K562 (cell line): ENCODE results near the gene ROPN1L. TPM values are rescaled to one million over a fixed set of nuclear protein-coding genes. Genes with fewer than 3 reads are reported as not detected.
A peak's percentile ranks its signal among the peaks of the same experiment; 100 is the strongest.

ENCODE experiments used
- ATAC-seq: fragments of 200-7000 bp; cut with Tn5 transposase; 3 replicates; pipeline ENCODE4 v1.9.1; 2020; ENCODE audit warnings: moderate library complexity
- Bru-seq: library from RNA; stranded (reverse); fragments of 400-500 nt; gene quantifications from one replicate; lab custom pipeline; 2021; lab: Mats Ljungman, UMichigan
- BruChase-seq, 2 experiments: library from RNA; stranded (reverse); fragments of 400-500 nt; gene quantifications; one replicate each; lab custom pipeline; 2021; lab: Mats Ljungman, UMichigan
- BruUV-seq: library from RNA; stranded (reverse); fragments of 400-500 nt; replicated peaks from 2 replicates; lab custom pipeline; 2021; lab: Mats Ljungman, UMichigan
- CTCF ChIA-PET: fragments of 300-600 bp; formaldehyde crosslinking; extraction: SDS; loops from one replicate; lab custom pipeline; 2021; ENCODE audit warnings: low intra/inter-chr PET ratio; lab: Yijun Ruan, JAX
- POLR2A ChIA-PET: fragments of 300-600, 350-650 bp; sonication (Branson Sonifier 250); formaldehyde crosslinking; extraction: SDS; loops from one replicate; lab custom pipeline; 2021; ENCODE audit warnings: antibody characterized with exemption, inconsistent platforms; lab: Yijun Ruan, JAX
- DNase-seq, 4 experiments: peaks; one replicate each; pipeline versions ENCODE4 v3.0.0 to v3.0.0-alpha.2; 2011 to 2018; ENCODE audit warnings: low spot score in 3 of 4, mixed read lengths in 3 of 4; ENCODE audit errors: extremely low read depth in 1 of 4
- FAIRE-seq: peaks from 2 replicates; lab custom pipeline; 2011; peaks lifted over from hg19 to GRCh38; lab: Jason Lieb, UNC
- H2AFZ ChIP-seq: 2 replicates; pipeline ENCODE4 v1.6.0; 2011; ENCODE audit warnings: low read depth, low read length, control low read depth, inconsistent platforms
- H3K27ac ChIP-seq: fragments of 200-600 bp; 3 replicates; pipeline ENCODE4 v1.8.0; 2011; ENCODE audit warnings: low read depth, mild to moderate bottlenecking, control low read depth, inconsistent platforms, low read length, moderate library complexity, mixed read lengths; ENCODE audit errors: extremely low read depth
- H3K27me3 ChIP-seq, 2 experiments: fragments of 300-600 bp in 1 of 2; 2 replicates in 1 of 2; 3 replicates in 1 of 2; pipeline versions ENCODE4 v1.6.0 to v1.8.0; 2011; ENCODE audit warnings: inconsistent platforms in 2 of 2, low read length in 2 of 2, mild to moderate bottlenecking in 1 of 2, mixed read lengths in 1 of 2, moderate library complexity in 1 of 2; ENCODE audit not compliant: control insufficient read depth in 2 of 2, insufficient read depth in 2 of 2
- H3K36me3 ChIP-seq: fragments of 300-600 bp; 3 replicates; pipeline ENCODE4 v1.8.0; 2011; ENCODE audit warnings: mild to moderate bottlenecking, low read length, inconsistent platforms; ENCODE audit not compliant: control insufficient read depth, insufficient read depth
- H3K4me1 ChIP-seq, 2 experiments: fragments of 200-600 bp in 1 of 2; replicated peaks in 1 of 2; 2 replicates in 1 of 2; 3 replicates in 1 of 2; pipeline versions ENCODE4 v1.5.1 to v1.8.0; 2011; ENCODE audit warnings: inconsistent platforms in 2 of 2, low read length in 2 of 2, mild to moderate bottlenecking in 1 of 2, mixed read lengths in 1 of 2, moderate library complexity in 1 of 2; ENCODE audit not compliant: control insufficient read depth in 2 of 2, insufficient read depth in 2 of 2
- H3K4me2 ChIP-seq: 2 replicates; pipeline ENCODE4 v1.6.1; 2011; ENCODE audit warnings: low read length, control low read depth, inconsistent platforms, mixed read lengths; ENCODE audit not compliant: insufficient read depth
- H3K4me3 ChIP-seq: fragments of 200-600 bp; sonication (generic), shearing (Covaris generic); 2 replicates; pipeline ENCODE4 v1.5.1; 2016; ENCODE audit warnings: control low read depth, inconsistent platforms
- H3K79me2 ChIP-seq: fragments of 200-600 bp; 3 replicates; pipeline ENCODE4 v1.8.0; 2011; ENCODE audit warnings: low read length, inconsistent platforms; ENCODE audit not compliant: control insufficient read depth, insufficient read depth
- H3K9ac ChIP-seq, 2 experiments: 2 replicates each; pipeline versions ENCODE4 v1.6.0 to v1.6.1; 2011; ENCODE audit warnings: low read depth in 2 of 2, low read length in 2 of 2, control low read depth in 1 of 2, inconsistent platforms in 1 of 2, mild to moderate bottlenecking in 1 of 2, mixed read lengths in 1 of 2; ENCODE audit not compliant: insufficient read depth in 1 of 2
- H3K9me1 ChIP-seq: one replicate; pipeline ENCODE4 v1.6.0; 2011; ENCODE audit warnings: inconsistent platforms, mild to moderate bottlenecking, low read length, moderate library complexity; ENCODE audit not compliant: control insufficient read depth, insufficient read depth
- H3K9me3 ChIP-seq: replicated peaks from 2 replicates; pipeline ENCODE4 v1.5.1; 2011; ENCODE audit warnings: low read depth, low read length, inconsistent platforms; ENCODE audit not compliant: control insufficient read depth, insufficient read depth
- H4K20me1 ChIP-seq: replicated peaks from 2 replicates; pipeline ENCODE4 v1.6.1; 2011; ENCODE audit warnings: low read length, inconsistent platforms, mixed read lengths; ENCODE audit not compliant: control insufficient read depth, insufficient read depth
- HDAC2 ChIP-seq: fragments of 450-650 bp; IDR thresholded peaks from 2 replicates; pipeline ENCODE4 v1.6.1; 2016; ENCODE audit warnings: mild to moderate bottlenecking
- MEF2D ChIP-seq: conservative IDR thresholded peaks from 2 replicates; pipeline ENCODE4 v1.6.1; 2016; ENCODE audit warnings: low read depth, missing genetic modification characterization, missing compliant biosample characterization
- NFATC3 ChIP-seq: fragments of 450-650 bp; IDR thresholded peaks from 2 replicates; pipeline ENCODE4 v1.6.1; 2017; ENCODE audit warnings: mild to moderate bottlenecking
- NFIC ChIP-seq: fragments of 450-650 bp; IDR thresholded peaks from 2 replicates; pipeline ENCODE4 v1.6.1; 2017; ENCODE audit warnings: mild to moderate bottlenecking, inconsistent platforms
- RREB1 ChIP-seq: fragments of 250-450 bp; sonication (Bioruptor Pico); IDR thresholded peaks from 2 replicates; pipeline ENCODE4 v1.4.0; 2020
- XRCC3 ChIP-seq: fragments of 450-650 bp; IDR thresholded peaks from 2 replicates; pipeline ENCODE4 v1.6.1; 2017; ENCODE audit warnings: mild to moderate bottlenecking, moderate library complexity
- ZNF324 ChIP-seq: fragments of 250-450 bp; sonication (Bioruptor Pico); IDR thresholded peaks from 2 replicates; pipeline ENCODE4 v1.4.0; 2020; ENCODE audit warnings: mild to moderate bottlenecking
- ZNF449 ChIP-seq: fragments of 250-450 bp; sonication (Bioruptor Pico); IDR thresholded peaks from 2 replicates; pipeline ENCODE4 v1.8.0; 2022; ENCODE audit warnings: moderate library complexity, mild to moderate bottlenecking, inconsistent platforms
- ZNF785 ChIP-seq: fragments of 250-450 bp; sonication (Bioruptor Pico); IDR thresholded peaks from 2 replicates; pipeline ENCODE4 v1.4.0; 2020; ENCODE audit warnings: mild to moderate bottlenecking
- WGBS: fragments of 100-300 bp; shearing (Covaris generic); methylation state at CpG from one replicate; pipeline ENCODE4 v1.1.6; 2016; ENCODE audit warnings: low coverage, mixed read lengths; ENCODE audit not compliant: insufficient coverage; ENCODE audit errors: missing lambda C conversion rate; 5-methylcytosine and 5-hydroxymethylcytosine counted together
- in situ Hi-C: fragments of 300-500 bp; cut with MboI; formaldehyde crosslinking; loops from 4 replicates; pipeline ENCODE4 v1.15.0; 2018; ENCODE audit warnings: inconsistent platforms, mixed read lengths
- intact Hi-C: fragments of 100-400 bp; cut with micrococcal nuclease; formaldehyde crosslinking; loops from 2 replicates; pipeline ENCODE4 v1.14.2; 2022
- long read RNA-seq, 3 experiments: library from polyadenylated mRNA in 2 of 3; library from RNA in 1 of 3; unstranded in 2 of 3; stranded (forward) in 1 of 3; transcript quantifications; one replicate each; pipeline ENCODE4 v2.0.0, GENCODE V29; 2019 to 2022
- polyA minus RNA-seq, 3 experiments: library from RNA; depleted of rRNA, polyadenylated mRNA; stranded (reverse); fragments of >200 nt; gene quantifications; 2 replicates each; pipeline ENCODE4 v1.2.3, GENCODE V29; 2011
- polyA plus RNA-seq, 8 experiments: library from polyadenylated mRNA; depleted of rRNA in 4 of 8; stranded (reverse) in 5 of 8; unstranded in 3 of 8; fragments of >200 nt; fragmentation: Nextera tagmentation in 2 of 8; fragmentation: Illumina TruSeq in 1 of 8; extraction: Ambion mirVana in 2 of 8; extraction: Trizol in 1 of 8; gene quantifications; 2 replicates each; pipeline versions ENCODE4 v1.2.1 to v1.2.3, GENCODE V29; 2011 to 2014; ENCODE audit warnings: inconsistent platforms in 1 of 8, missing spikeins in 1 of 8
- total RNA-seq, 7 experiments: library from RNA; depleted of rRNA in 6 of 7; stranded (reverse); fragments of >200 nt in 6 of 7; fragmentation: Illumina TruSeq in 2 of 7; extraction: Trizol in 2 of 7; gene quantifications; 2 replicates each; pipeline versions ENCODE4 v1.2.1 to v1.2.3, GENCODE V29; 2011 to 2021; ENCODE audit warnings: low replicate concordance in 1 of 7

Gene ROPN1L
- 0.92 and 1.7 TPM in 2 replicates for total RNA-seq (2011; cell fraction: chromatin; rRNA removed; ENCODE audit: low replicate concordance)
- 1.4 and 2.0 TPM in 2 replicates for total RNA-seq (2011; cell fraction: nucleolus; rRNA removed)
- 1.3 and 1.9 TPM in 2 replicates for total RNA-seq (2011; cell fraction: nucleoplasm; rRNA removed)
- total RNA-seq (2014; rRNA removed): 0.73 TPM in 1 of 2 replicates, not detected in the other
- total RNA-seq (2014; rRNA removed; fragmentation: Illumina TruSeq; extraction: Trizol): 0.19 TPM in 1 of 2 replicates, not detected in the other
- total RNA-seq (2015; rRNA removed; fragmentation: Illumina TruSeq; extraction: Trizol): 0.23 TPM in 1 of 2 replicates, not detected in the other
- 0.31 and 0.36 TPM in 2 replicates for total RNA-seq (2021)
- 0.32 and 0.85 TPM in 2 replicates for polyA plus RNA-seq (2011; rRNA removed)
- 0.41 and 1.2 TPM in 2 replicates for polyA plus RNA-seq (2011; cell fraction: cytosol; rRNA removed)
- polyA plus RNA-seq (2011; cell fraction: nucleus; rRNA removed): 0.55 and 1.6 TPM in 2 replicates
- 0.40 and 2.4 TPM in 2 replicates for polyA plus RNA-seq (2012)
- 0.21 and 0.30 TPM in 2 replicates for polyA plus RNA-seq (2014; fragmentation: Illumina TruSeq; extraction: Trizol)
- under 1 TPM; 0.04 to 0.13 TPM for polyA plus RNA-seq (2014; fragmentation: Nextera tagmentation; extraction: Ambion mirVana)
- 0.28 and 0.84 TPM in 2 replicates for polyA plus RNA-seq (2014; rRNA removed)
- polyA minus RNA-seq (2011; rRNA and poly(A)+ RNA removed): 0.35 TPM in 1 of 2 replicates, not detected in the other
- 0.86 TPM in 1 of 2 replicates, not detected in the other for polyA minus RNA-seq (2011; cell fraction: cytosol; rRNA and poly(A)+ RNA removed)
- polyA minus RNA-seq (2011; cell fraction: nucleus; rRNA and poly(A)+ RNA removed): 0.89 and 1.5 TPM in 2 replicates
- percentile 43 among the genes with signal in this experiment for Bru-seq, nascent RNA
- BruChase-seq, experiment 1, labeled RNA remaining after a 2-hour chase: percentile 39 among the genes with signal in this experiment
- percentile 36 among the genes with signal in this experiment for BruChase-seq, experiment 2, labeled RNA remaining after a 6-hour chase
- long read RNA-seq, experiment 1: 0 reads
- long read RNA-seq, experiment 2: 0 reads
- long read RNA-seq, experiment 3: 0 reads

DNA sequence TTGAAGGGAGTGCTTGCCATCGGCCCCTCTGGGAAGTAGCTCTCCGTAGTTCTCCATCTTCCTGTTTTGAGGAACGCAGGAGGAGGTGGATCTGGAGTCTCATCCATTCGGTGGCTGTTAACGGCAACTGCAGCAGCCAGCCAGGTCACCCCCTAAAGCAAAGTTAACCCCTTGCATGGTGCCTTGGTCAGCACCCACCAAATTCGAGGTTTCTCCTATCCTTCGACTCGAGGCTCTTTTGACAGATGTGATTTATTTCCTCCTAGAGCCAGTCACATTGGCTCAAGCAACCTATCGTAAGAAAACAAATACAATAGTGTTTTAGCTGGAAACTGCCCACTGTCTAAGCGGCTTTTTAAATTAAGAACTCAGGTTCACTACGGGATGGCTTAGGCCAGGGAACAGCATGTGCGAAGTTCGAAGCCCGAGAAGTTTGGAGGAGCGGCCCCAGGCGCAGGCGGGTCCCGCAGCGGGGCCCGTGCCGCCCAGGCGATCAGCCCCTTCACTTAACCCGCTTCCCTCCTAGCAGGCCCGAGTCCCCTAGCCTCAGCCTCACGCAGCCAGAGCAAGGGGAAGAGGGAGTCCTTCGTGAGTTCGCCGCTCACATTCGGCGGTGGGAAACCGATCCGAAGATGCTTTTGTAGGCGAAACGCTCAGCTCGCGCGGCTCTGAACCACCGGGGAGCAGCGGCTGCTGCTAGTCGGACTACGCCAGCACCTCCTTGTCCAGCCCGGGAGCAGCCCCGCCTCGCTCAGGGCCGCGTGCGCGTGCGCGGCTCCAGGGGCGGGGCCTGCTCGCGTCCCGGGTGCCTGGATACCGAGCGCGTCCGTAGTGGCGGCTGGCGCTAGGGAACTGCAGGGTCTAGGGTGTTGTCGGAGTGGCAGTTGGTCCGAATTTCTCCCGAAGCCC lies at the start of gene ROPN1L:
Gene ROPN1L, plus strand, starts transcription at position 797 of the 909 bp plus-strand sequence. CDS start 289 bp downstream, outside the sequence.
- Histone ChIP-seq H3K79me2 (no peaks in the 10 kb centered on the region), H3K9me3 (no peaks in the 10 kb centered on the region), H3K4me2 (peak within 1 kb of the TSS; percentile 87), H3K27me3 (no peaks in the 10 kb centered on the region), H4K20me1 (no peaks in the 10 kb centered on the region), H3K9me1 (no peaks in the 10 kb centered on the region), H3K36me3 (peaks cover 17% of the 10 kb centered on the region; the same call in 2 of the 3 replicates), H3K4me3 (peak within 1 kb of the TSS; percentile 50), H2AFZ (peak within 1 kb of the TSS; percentile 96), H3K4me1 (peaks cover 26 to 40% of the 10 kb centered on the region in 2 experiments; a peak in 4 of 5 replicates), H3K9ac (peak within 1 kb of the TSS; percentile 63 to 95), H3K27ac (peak within 1 kb of the TSS; percentile 56)
- TSS peak; percentile 76 for BruUV-seq
- WGBS: 1% methylated on average over 60 of the region's 63 CpGs
- DNase-seq (peak; percentile 93 to 99 (median 98)), ATAC-seq (peak; percentile 94), FAIRE-seq (peak; percentile 77)
- in situ Hi-C loops (no loop called here), intact Hi-C loops (no loop called here)
- ChIA-PET CTCF (no interaction called here), POLR2A (interaction anchor here (0.5 to 1.4 kb wide), 7 partner anchors 26 to 501 kb away, joined by 3 to 4 read pairs (median 3); partner anchors contain the start of gene MARCHF6)
- TF ChIP-seq HDAC2: no peak; the same call in 1 of the 2 replicates
- no peak for TF ChIP-seq ZNF785 (CRISPR knock-in tag)
- TF ChIP-seq NFIC: peak; percentile 44
- TF ChIP-seq RREB1 (CRISPR knock-in tag): 0 out of 2 replicates have a peak, but pooled peaks have one; percentile 16
- 0 out of 2 replicates have a peak, but pooled peaks have one; percentile 66 for TF ChIP-seq ZNF449 (CRISPR knock-in tag)
- 0 out of 2 replicates have a peak, but pooled peaks have one; percentile 80 for TF ChIP-seq NFATC3
- no peak for TF ChIP-seq XRCC3
- TF ChIP-seq ZNF324: 0 out of 2 replicates have a peak, but pooled peaks have one; percentile 24
- 0 out of 2 replicates have a peak, but pooled peaks have one; percentile 30 for TF ChIP-seq MEF2D (tag)
